Measurements from ENCODE around the gene NUDT15. TPM values are rescaled to one million over a fixed set of nuclear protein-coding genes. Genes with fewer than 3 reads are reported as not detected.
A peak's percentile ranks its signal among the peaks of the same experiment; 100 is the strongest.

NUDT15 gene
- total RNA-seq, 6 donors from 2014 or later, result 4.0 to 12.5 (median 10.2) TPM

DNA sequence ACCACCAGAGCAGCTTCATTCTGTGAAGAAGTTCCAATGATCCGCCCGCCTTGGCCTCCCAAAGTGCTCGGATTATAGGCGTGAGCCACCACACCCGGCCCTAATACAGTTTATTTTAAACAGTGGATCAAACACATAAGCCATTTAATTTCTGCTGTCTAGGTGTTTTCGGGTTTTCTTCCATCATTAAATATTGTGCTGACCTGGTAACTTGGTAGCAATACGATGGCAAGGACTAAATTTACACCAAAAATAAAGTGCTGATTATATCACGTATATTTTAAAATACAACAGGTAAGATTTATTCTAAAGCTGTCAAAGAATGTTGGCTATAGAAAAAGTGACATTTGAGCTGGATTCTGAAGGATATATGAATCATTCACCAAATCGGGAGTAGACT lies 56.1 kb downstream of the NUDT15 start:
- H3K4me1 ChIP-seq, result peaks cover 15 to 59% (median 30%) of the 10 kb centered on the region in 4 donors
- no peaks in the 10 kb centered on the region for H3K27me3 ChIP-seq
- no peak for ATAC-seq (ENCODE audit: low FRiP score in 2 of 2)
- H3K9me3 ChIP-seq, result no peaks in the 10 kb centered on the region
- TF ChIP-seq, protein P1, sequence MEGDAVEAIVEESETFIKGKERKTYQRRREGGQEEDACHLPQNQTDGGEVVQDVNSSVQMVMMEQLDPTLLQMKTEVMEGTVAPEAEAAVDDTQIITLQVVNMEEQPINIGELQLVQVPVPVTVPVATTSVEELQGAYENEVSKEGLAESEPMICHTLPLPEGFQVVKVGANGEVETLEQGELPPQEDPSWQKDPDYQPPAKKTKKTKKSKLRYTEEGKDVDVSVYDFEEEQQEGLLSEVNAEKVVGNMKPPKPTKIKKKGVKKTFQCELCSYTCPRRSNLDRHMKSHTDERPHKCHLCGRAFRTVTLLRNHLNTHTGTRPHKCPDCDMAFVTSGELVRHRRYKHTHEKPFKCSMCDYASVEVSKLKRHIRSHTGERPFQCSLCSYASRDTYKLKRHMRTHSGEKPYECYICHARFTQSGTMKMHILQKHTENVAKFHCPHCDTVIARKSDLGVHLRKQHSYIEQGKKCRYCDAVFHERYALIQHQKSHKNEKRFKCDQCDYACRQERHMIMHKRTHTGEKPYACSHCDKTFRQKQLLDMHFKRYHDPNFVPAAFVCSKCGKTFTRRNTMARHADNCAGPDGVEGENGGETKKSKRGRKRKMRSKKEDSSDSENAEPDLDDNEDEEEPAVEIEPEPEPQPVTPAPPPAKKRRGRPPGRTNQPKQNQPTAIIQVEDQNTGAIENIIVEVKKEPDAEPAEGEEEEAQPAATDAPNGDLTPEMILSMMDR (IDR thresholded peaks at IDR 0.05), result no peak
- no peak for TF ChIP-seq POLR2AphosphoS5 (IDR thresholded peaks at IDR 0.05)
- no peak for TF ChIP-seq EP300 (IDR thresholded peaks at IDR 0.05)
- no peak for TF ChIP-seq POLR2A (IDR thresholded peaks at IDR 0.05)
- H3K27ac ChIP-seq, result no peak overlapping the region
- peak overlapping the region in 3 of 4 donors; percentile 68 to 97 (median 87) for H3K4me3 ChIP-seq
- no peak for DNase-seq
- WGBS, 2 donors, result 76 to 81% methylated on average over 9 of the region's 9 CpGs
- H3K36me3 ChIP-seq, result no peaks in the 10 kb centered on the region

DNA sequence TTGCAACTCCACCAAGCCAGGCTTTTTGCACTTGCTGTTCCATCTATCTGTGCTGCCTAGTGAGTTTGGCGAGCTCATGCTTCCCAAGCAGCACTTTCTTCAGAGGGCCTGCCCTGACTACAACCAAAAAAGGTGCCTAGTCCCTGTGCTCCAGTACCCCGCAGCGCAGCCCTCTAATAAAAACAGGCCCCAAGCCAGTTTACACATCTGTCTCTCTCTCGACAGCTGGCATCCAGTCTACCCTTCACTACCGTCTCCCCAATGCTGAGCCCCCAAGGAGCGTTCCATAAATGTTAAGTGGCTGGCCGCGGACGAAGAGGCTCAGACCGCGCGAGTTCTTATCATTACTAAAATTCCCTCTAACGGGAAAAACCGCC lies 56.9 kb downstream of the NUDT15 start:
- 1 to 2% methylated on average over 12 to 13 of the region's 14 CpGs for WGBS, 2 donors
- H3K4me3 ChIP-seq, result peak overlapping the region; percentile 68 to 97 (median 86)
- no peaks in the 10 kb centered on the region for H3K9me3 ChIP-seq
- no peak for TF ChIP-seq POLR2A (IDR thresholded peaks at IDR 0.05)
- no peak for TF ChIP-seq POLR2AphosphoS5 (IDR thresholded peaks at IDR 0.05)
- TF ChIP-seq, protein P1 (IDR thresholded peaks at IDR 0.05), result no peak
- H3K27ac ChIP-seq, result peak overlapping the region; percentile 88 to 96 (median 90)
- DNase-seq (no peak), ATAC-seq (ENCODE audit: low FRiP score in 2 of 2) (peak; percentile 16 to 25)
- H3K4me1 ChIP-seq, result peaks cover 15 to 56% (median 30%) of the 10 kb centered on the region in 4 donors
- no peaks in the 10 kb centered on the region for H3K27me3 ChIP-seq
- no peaks in the 10 kb centered on the region for H3K36me3 ChIP-seq

DNA sequence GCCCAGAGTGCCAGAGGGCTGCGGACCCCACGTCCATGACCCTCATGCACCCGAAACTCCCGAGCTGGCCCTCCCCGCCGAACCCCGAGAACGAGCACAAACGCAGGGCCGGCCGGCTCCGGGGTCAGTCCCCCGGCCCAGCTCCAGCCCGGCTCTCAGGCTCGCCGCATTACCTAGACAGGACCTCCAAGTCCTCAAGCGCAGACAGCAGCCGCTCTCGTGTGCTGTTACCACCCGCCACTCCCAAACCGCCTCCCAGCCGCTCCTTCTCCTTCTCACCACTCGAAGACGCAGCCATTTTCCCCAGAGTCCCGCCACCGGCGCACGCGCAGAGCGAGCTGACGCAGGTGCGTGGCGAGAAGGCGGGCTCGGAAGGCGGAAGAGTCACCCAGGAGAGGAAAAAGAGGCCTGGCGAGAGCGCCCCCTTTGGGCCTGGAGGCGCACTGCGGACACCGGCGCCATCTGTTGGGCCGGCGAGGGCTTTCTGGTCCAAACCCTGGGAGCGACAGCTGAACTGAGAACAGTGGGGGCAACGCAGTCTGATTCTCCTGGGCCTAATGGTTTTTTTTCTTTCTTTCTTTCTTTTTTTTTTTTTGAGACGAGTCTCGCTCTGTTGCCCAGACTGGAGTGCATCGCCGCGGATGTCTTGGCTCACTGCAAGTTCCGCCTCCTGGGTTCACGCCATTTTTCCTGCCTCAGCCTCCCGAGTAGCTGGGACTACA lies 57.4 kb downstream of the NUDT15 start, which contains the start of gene MED4:
Gene MED4 (minus strand): TSS at position 324 of the 722 bp plus-strand sequence. CDS start 26 bp downstream, at position 298.
- peak; percentile 99 for ATAC-seq (ENCODE audit: low FRiP score in 2 of 2)
- Histone ChIP-seq H3K9me3 (no peaks in the 10 kb centered on the region), H3K4me1 (peaks cover 15 to 54% (median 30%) of the 10 kb centered on the region in 4 donors), H3K4me3 (peak within 1 kb of the TSS; percentile 68 to 97 (median 86)), H3K27me3 (no peaks in the 10 kb centered on the region), H3K27ac (peak within 1 kb of the TSS; percentile 88 to 96 (median 90)), H3K36me3 (no peaks in the 10 kb centered on the region)
- WGBS, 2 donors, result 13 to 20% methylated on average over 30 to 47 of the region's 54 CpGs
- DNase-seq, result peak; percentile 95 to 100
- TF ChIP-seq, protein P1 (IDR thresholded peaks at IDR 0.05), result peak; percentile 98 to 100 (median 99)
- TF ChIP-seq POLR2A (IDR thresholded peaks at IDR 0.05) (peak in 3 of 4 donors; percentile 62 to 92 (median 83)), POLR2AphosphoS5 (IDR thresholded peaks at IDR 0.05) (peak; percentile 98 to 99), EP300 (IDR thresholded peaks at IDR 0.05) (no peak)

DNA sequence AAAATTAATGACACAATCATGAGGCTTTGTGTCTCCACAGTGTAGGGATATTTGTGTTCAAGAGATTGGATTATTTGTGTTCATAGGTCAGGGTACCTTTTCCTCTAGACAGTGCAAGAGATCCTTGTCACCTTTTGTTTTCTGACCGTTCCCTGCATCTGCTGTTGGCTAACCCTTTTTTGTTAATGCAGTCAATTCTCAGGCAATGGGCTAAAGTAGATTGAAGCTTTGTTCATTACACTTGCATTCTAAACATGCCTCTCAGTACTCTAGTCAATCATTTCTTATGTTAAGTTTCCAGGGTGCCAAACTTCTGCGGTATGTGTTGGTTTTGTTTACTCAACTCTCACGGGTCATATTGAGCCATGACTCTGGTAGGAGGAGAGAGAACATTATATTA lies 59.1 kb downstream of the NUDT15 start:
- Histone ChIP-seq H3K4me1 (peaks cover 15 to 37% (median 24%) of the 10 kb centered on the region in 4 donors), H3K27ac (peak overlapping the region in 1 of 4 donors; percentile 40), H3K9me3 (no peaks in the 10 kb centered on the region), H3K27me3 (no peaks in the 10 kb centered on the region), H3K4me3 (no peak overlapping the region), H3K36me3 (no peaks in the 10 kb centered on the region)
- TF ChIP-seq, protein P1 (IDR thresholded peaks at IDR 0.05), result no peak
- TF ChIP-seq EP300 (IDR thresholded peaks at IDR 0.05), result no peak
- no peak for TF ChIP-seq POLR2A (IDR thresholded peaks at IDR 0.05)
- TF ChIP-seq POLR2AphosphoS5 (IDR thresholded peaks at IDR 0.05), result no peak
- no peak for DNase-seq
- no peak for ATAC-seq (ENCODE audit: low FRiP score in 2 of 2)
- 47 to 53% methylated on average over 3 of the region's 3 CpGs for WGBS, 2 donors

Other genes with a start within 250 kb of the NUDT15 start
- 10 to 100 TPM; 15.0 to 67.4 (median 33.4) TPM for gene SUCLA2, start 36.5 kb upstream of the NUDT15 start, total RNA-seq
- gene MED4, start 57.4 kb downstream of the NUDT15 start, total RNA-seq, result 10 to 100 TPM; 23.2 to 41.8 (median 35.5) TPM
- 100 to 1,000 TPM in 5 of 6 donors, 10 to 100 TPM in 1; 90.1 to 854 (median 640) TPM for gene ITM2B, start 195.5 kb downstream of the NUDT15 start, total RNA-seq

All from upper lobe of left lung (tissue), 6 donors.